ENCODE results near the gene ARHGEF16. TPM values are rescaled to one million over a fixed set of nuclear protein-coding genes. Genes with fewer than 3 reads are reported as not detected.
A peak's percentile ranks its signal among the peaks of the same experiment; 100 is the strongest.

Gene ARHGEF16
- total RNA-seq, 1 donor from 2014 or later, result 1.7 TPM

- H3K9me3 Mint-ChIP-seq (ENCODE audit: unreplicated experiment), result no peaks in the 10 kb centered on the region
- no peaks in the 10 kb centered on the region for H3K4me1 Mint-ChIP-seq (ENCODE audit: unreplicated experiment)
- H3K27ac Mint-ChIP-seq (ENCODE audit: unreplicated experiment), result no peak overlapping the region
- H3K27me3 Mint-ChIP-seq (ENCODE audit: unreplicated experiment), result peaks cover 13% of the 10 kb centered on the region
- H3K4me3 Mint-ChIP-seq (ENCODE audit: unreplicated experiment), result no peak overlapping the region
- DNase-seq (ENCODE audit: low spot score), result no peak
- TF ChIP-seq CTCF (IDR thresholded peaks at IDR 0.05; ENCODE audit: unreplicated experiment), result no peak
- peaks cover under 1% of the 10 kb centered on the region for H3K36me3 Mint-ChIP-seq (ENCODE audit: low read depth, unreplicated experiment)
These were observed 47.0 kb downstream of the ARHGEF16 start for GRCh38 chr1:3501437-3501836.

GRCh38 chr1:3501856-3502640 lies 47.6 kb downstream of the ARHGEF16 start:
- no peak for TF ChIP-seq CTCF (IDR thresholded peaks at IDR 0.05; ENCODE audit: unreplicated experiment)
- no peak overlapping the region for H3K4me3 Mint-ChIP-seq (ENCODE audit: unreplicated experiment)
- peaks cover 17% of the 10 kb centered on the region for H3K27me3 Mint-ChIP-seq (ENCODE audit: unreplicated experiment)
- no peaks in the 10 kb centered on the region for H3K4me1 Mint-ChIP-seq (ENCODE audit: unreplicated experiment)
- peak; percentile 69 for DNase-seq (ENCODE audit: low spot score)
- peaks cover 7% of the 10 kb centered on the region for H3K36me3 Mint-ChIP-seq (ENCODE audit: low read depth, unreplicated experiment)
- no peak overlapping the region for H3K27ac Mint-ChIP-seq (ENCODE audit: unreplicated experiment)
- H3K9me3 Mint-ChIP-seq (ENCODE audit: unreplicated experiment), result no peaks in the 10 kb centered on the region

GRCh38 chr1:3502641-3503524 lies 48.4 kb downstream of the ARHGEF16 start:
- no peak for TF ChIP-seq CTCF (IDR thresholded peaks at IDR 0.05; ENCODE audit: unreplicated experiment)
- Mint-ChIP-seq H3K4me3 (ENCODE audit: unreplicated experiment) (no peak overlapping the region), H3K4me1 (ENCODE audit: unreplicated experiment) (peaks cover 2% of the 10 kb centered on the region), H3K27me3 (ENCODE audit: unreplicated experiment) (peaks cover 22% of the 10 kb centered on the region), H3K27ac (ENCODE audit: unreplicated experiment) (no peak overlapping the region), H3K9me3 (ENCODE audit: unreplicated experiment) (no peaks in the 10 kb centered on the region), H3K36me3 (ENCODE audit: low read depth, unreplicated experiment) (peaks cover 14% of the 10 kb centered on the region)
- DNase-seq (ENCODE audit: low spot score), result no peak

- Mint-ChIP-seq H3K36me3 (ENCODE audit: low read depth, unreplicated experiment) (peaks cover 18% of the 10 kb centered on the region), H3K4me3 (ENCODE audit: unreplicated experiment) (no peak overlapping the region), H3K4me1 (ENCODE audit: unreplicated experiment) (peaks cover 2% of the 10 kb centered on the region), H3K9me3 (ENCODE audit: unreplicated experiment) (no peaks in the 10 kb centered on the region), H3K27ac (ENCODE audit: unreplicated experiment) (no peak overlapping the region), H3K27me3 (ENCODE audit: unreplicated experiment) (peaks cover 26% of the 10 kb centered on the region)
- DNase-seq (ENCODE audit: low spot score), result no peak
- no peak for TF ChIP-seq CTCF (IDR thresholded peaks at IDR 0.05; ENCODE audit: unreplicated experiment)
These were observed 49.0 kb downstream of the ARHGEF16 start for GRCh38 chr1:3503525-3503886.

Measured in endothelial cell (in vitro differentiated cells).